ENCODE measurements around the gene RAD54L.
"Not testable (repeated sequence)": the region's sequence is repeated elsewhere in the genome, so short reads cannot be mapped to it uniquely, and the experiment has no call there.

DNA sequence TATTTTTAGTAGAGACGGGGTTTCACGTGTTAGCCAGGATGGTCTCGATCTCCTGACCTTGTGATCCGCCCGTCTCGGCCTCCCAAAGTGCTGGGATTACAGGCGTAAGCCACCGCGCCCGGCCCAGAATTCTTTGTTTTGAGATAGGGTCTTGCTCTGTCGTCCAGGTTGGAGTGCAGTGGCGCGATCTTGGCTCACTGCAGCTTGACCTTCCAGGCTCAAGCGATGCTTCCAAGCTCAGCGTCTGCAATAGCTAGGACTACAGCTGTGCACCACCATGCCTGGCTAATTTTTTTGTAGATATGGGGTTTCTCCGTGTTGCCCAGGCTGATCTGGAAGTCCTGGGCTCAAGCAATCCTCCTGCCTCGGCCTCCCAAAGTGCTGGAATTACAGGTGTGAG, 1.4 kb upstream of the RAD54L start:
- TF ChIP-seq, protein P1, sequence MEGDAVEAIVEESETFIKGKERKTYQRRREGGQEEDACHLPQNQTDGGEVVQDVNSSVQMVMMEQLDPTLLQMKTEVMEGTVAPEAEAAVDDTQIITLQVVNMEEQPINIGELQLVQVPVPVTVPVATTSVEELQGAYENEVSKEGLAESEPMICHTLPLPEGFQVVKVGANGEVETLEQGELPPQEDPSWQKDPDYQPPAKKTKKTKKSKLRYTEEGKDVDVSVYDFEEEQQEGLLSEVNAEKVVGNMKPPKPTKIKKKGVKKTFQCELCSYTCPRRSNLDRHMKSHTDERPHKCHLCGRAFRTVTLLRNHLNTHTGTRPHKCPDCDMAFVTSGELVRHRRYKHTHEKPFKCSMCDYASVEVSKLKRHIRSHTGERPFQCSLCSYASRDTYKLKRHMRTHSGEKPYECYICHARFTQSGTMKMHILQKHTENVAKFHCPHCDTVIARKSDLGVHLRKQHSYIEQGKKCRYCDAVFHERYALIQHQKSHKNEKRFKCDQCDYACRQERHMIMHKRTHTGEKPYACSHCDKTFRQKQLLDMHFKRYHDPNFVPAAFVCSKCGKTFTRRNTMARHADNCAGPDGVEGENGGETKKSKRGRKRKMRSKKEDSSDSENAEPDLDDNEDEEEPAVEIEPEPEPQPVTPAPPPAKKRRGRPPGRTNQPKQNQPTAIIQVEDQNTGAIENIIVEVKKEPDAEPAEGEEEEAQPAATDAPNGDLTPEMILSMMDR (IDR thresholded peaks at IDR 0.05; ENCODE audit: low read depth, low read length), result not testable (repeated sequence)
- not testable (repeated sequence) for TF ChIP-seq EZH2phosphoT487 (IDR thresholded peaks at IDR 0.05; ENCODE audit: low read depth)

Data from OCI-LY3 (cell line).